Astrocyte of the cerebellum (primary cell): ENCODE measurements around the gene KBTBD3.
A peak's percentile ranks its signal among the peaks of the same experiment; 100 is the strongest.

ENCODE experiments used
- DNase-seq: peaks from one replicate; pipeline ENCODE4 v3.0.0-alpha.2; 2011; ENCODE audit warnings: low read depth
- H3K4me3 ChIP-seq: 2 replicates; pipeline ENCODE4 v1.5.1; 2011; ENCODE audit warnings: mild to moderate bottlenecking, low read depth, low read length, moderate library complexity
- in situ Hi-C: cut with HindIII; loops from 2 replicates; pipeline ENCODE4 v1.10.0; 2017; ENCODE audit warnings: low sequenced_read_pairs
- TF ChIP-seq, protein P1 (sequence below): IDR thresholded peaks from 2 replicates; pipeline ENCODE4 v1.5.1; 2012; ENCODE audit warnings: low read length, low read depth, moderate library complexity, mild to moderate bottlenecking; ENCODE audit errors: missing control alignments

KBTBD3 gene

GRCh38 chr11:106086135-106086534, 9.0 kb upstream of the KBTBD3 start:
- TF ChIP-seq, protein P1, sequence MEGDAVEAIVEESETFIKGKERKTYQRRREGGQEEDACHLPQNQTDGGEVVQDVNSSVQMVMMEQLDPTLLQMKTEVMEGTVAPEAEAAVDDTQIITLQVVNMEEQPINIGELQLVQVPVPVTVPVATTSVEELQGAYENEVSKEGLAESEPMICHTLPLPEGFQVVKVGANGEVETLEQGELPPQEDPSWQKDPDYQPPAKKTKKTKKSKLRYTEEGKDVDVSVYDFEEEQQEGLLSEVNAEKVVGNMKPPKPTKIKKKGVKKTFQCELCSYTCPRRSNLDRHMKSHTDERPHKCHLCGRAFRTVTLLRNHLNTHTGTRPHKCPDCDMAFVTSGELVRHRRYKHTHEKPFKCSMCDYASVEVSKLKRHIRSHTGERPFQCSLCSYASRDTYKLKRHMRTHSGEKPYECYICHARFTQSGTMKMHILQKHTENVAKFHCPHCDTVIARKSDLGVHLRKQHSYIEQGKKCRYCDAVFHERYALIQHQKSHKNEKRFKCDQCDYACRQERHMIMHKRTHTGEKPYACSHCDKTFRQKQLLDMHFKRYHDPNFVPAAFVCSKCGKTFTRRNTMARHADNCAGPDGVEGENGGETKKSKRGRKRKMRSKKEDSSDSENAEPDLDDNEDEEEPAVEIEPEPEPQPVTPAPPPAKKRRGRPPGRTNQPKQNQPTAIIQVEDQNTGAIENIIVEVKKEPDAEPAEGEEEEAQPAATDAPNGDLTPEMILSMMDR, result no peak
- no peak overlapping the region for H3K4me3 ChIP-seq
- in situ Hi-C loops, result no loop called here
- no peak for DNase-seq

- in situ Hi-C loops, result no loop called here
- H3K4me3 ChIP-seq, result no peak overlapping the region
- DNase-seq, result no peak
- TF ChIP-seq, protein P1, result no peak
Measured at GRCh38 chr11:106082096-106082495, 4.9 kb upstream of the KBTBD3 start.

GRCh38 chr11:106077609-106078455, 685 bp upstream of the KBTBD3 start, which contains the start of gene AASDHPPT:
Gene AASDHPPT (plus strand): TSS chr11:106077662. CDS start chr11:106077711, 49 bp downstream.
- DNase-seq, result no peak
- TF ChIP-seq, protein P1, result no peak
- in situ Hi-C loops, result no loop called here
- H3K4me3 ChIP-seq, result peak within 1 kb of the TSS; percentile 95

GRCh38 chr11:106076171-106076918, 802 bp downstream of the KBTBD3 start:
- H3K4me3 ChIP-seq, result peak overlapping the region; percentile 95
- in situ Hi-C loops, result no loop called here
- DNase-seq, result no peak
- TF ChIP-seq, protein P1, result no peak

GRCh38 chr11:106072804-106073203, 4.3 kb downstream of the KBTBD3 start:
- H3K4me3 ChIP-seq, result no peak overlapping the region
- in situ Hi-C loops, result no loop called here
- no peak for DNase-seq
- TF ChIP-seq, protein P1, result no peak

- in situ Hi-C loops, result no loop called here
- H3K4me3 ChIP-seq, result no peak overlapping the region
- no peak for DNase-seq
- TF ChIP-seq, protein P1, result no peak
Measured at GRCh38 chr11:106070606-106071005, 6.5 kb downstream of the KBTBD3 start.
